Measurements from ENCODE around the gene YTHDF1. TPM values are rescaled to one million over a fixed set of nuclear protein-coding genes. Genes with fewer than 3 reads are reported as not detected.

YTHDF1 gene
- total RNA-seq, 2 donors from 2014 or later, result 64.9 to 73.2 TPM

DNA sequence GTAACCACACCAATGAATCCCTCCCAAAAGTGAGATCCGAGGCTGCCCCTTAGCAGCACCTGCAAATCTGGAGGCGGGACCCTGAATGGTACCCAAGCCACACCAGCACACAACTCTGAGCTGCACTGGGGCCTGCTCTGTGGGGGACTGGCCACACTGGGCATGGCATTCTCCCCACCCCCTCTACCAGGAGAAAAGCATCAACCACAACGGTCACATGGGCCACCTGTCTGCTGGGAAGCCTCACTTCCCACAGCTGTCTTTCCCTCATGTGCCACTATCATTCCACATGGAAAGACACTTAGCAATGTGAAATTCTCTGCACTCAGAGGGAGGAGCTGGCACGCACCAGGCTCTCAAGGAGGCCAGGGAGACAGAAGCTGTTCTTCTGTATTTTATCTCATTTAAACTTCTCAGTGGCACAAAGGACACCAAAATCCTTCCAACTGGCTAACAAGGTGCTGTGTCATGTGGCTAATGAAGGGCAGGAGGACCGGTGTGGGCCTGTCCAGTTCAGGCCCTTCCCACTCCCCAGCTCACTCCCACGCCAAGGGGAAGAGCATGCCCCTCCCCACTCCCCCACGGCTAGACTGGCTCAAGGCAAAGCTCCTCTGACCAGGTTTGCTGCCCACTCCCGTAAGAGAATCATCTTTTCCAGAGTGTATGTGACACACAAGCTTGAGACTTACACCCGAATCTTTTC is 19.0 kb downstream of the YTHDF1 start:
- Mint-ChIP-seq H3K36me3 (ENCODE audit: low read depth) (peaks cover 65% of the 10 kb centered on the region), H3K9me3 (no peaks in the 10 kb centered on the region), H3K4me1 (peaks cover 7% of the 10 kb centered on the region), H3K27ac (no peak overlapping the region), H3K4me3 (no peak overlapping the region), H3K27me3 (ENCODE audit: insufficient read depth) (no peaks in the 10 kb centered on the region)
- Histone ChIP-seq H3K27ac (ENCODE audit: low read depth, low read length) (no peak overlapping the region), H3K9me3 (ENCODE audit: control insufficient read depth, low read length) (no peaks in the 10 kb centered on the region), H3K4me1 (ENCODE audit: control insufficient read depth, insufficient read depth, low read length) (no peaks in the 10 kb centered on the region), H3K9ac (ENCODE audit: extremely low read depth, low read length, poor library complexity, severe bottlenecking) (no peak overlapping the region), H3K4me3 (ENCODE audit: low read length) (no peak overlapping the region), H3K27me3 (ENCODE audit: control insufficient read depth, insufficient read depth, low read length, poor library complexity, severe bottlenecking) (no peaks in the 10 kb centered on the region), H3K36me3 (ENCODE audit: control insufficient read depth, insufficient read depth, low read length) (peaks cover 78% of the 10 kb centered on the region)
- DNase-seq, result no peak
- WGBS, 2 experiments (ENCODE audit: insufficient coverage in 1 of 2, insufficient read length in 1 of 2), result 92% methylated on average over 5 to 9 of the region's 9 CpGs
- TF ChIP-seq, protein P1, sequence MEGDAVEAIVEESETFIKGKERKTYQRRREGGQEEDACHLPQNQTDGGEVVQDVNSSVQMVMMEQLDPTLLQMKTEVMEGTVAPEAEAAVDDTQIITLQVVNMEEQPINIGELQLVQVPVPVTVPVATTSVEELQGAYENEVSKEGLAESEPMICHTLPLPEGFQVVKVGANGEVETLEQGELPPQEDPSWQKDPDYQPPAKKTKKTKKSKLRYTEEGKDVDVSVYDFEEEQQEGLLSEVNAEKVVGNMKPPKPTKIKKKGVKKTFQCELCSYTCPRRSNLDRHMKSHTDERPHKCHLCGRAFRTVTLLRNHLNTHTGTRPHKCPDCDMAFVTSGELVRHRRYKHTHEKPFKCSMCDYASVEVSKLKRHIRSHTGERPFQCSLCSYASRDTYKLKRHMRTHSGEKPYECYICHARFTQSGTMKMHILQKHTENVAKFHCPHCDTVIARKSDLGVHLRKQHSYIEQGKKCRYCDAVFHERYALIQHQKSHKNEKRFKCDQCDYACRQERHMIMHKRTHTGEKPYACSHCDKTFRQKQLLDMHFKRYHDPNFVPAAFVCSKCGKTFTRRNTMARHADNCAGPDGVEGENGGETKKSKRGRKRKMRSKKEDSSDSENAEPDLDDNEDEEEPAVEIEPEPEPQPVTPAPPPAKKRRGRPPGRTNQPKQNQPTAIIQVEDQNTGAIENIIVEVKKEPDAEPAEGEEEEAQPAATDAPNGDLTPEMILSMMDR (conservative IDR thresholded peaks at IDR 0.05), result no peak

DNA sequence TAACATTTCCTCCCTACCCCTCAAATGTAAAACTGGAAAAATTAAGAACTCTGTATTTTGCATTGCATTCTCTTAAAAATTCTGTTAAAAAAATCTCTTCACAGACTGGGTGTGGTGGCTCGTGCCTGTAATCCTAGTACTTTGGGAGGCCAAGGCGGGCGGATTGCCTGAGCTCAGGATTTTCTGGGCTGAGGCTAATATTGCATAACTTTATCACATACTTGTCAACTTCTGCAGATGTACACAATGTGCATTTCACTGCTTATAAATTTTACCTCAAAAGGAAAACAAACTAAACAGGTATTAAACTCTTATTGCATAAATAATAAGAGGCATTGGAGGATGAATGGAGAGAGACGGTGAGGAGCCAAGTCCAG is 21.1 kb downstream of the YTHDF1 start:
- Mint-ChIP-seq H3K27me3 (ENCODE audit: insufficient read depth) (no peaks in the 10 kb centered on the region), H3K36me3 (ENCODE audit: low read depth) (peaks cover 49% of the 10 kb centered on the region), H3K4me1 (peaks cover 7% of the 10 kb centered on the region), H3K27ac (no peak overlapping the region), H3K9me3 (no peaks in the 10 kb centered on the region), H3K4me3 (no peak overlapping the region)
- Histone ChIP-seq H3K4me1 (ENCODE audit: control insufficient read depth, insufficient read depth, low read length) (no peaks in the 10 kb centered on the region), H3K4me3 (ENCODE audit: low read length) (no peak overlapping the region), H3K27ac (ENCODE audit: low read depth, low read length) (no peak overlapping the region), H3K27me3 (ENCODE audit: control insufficient read depth, insufficient read depth, low read length, poor library complexity, severe bottlenecking) (no peaks in the 10 kb centered on the region), H3K36me3 (ENCODE audit: control insufficient read depth, insufficient read depth, low read length) (peaks cover 56% of the 10 kb centered on the region), H3K9ac (ENCODE audit: extremely low read depth, low read length, poor library complexity, severe bottlenecking) (no peak overlapping the region), H3K9me3 (ENCODE audit: control insufficient read depth, low read length) (no peaks in the 10 kb centered on the region)
- TF ChIP-seq, protein P1 (conservative IDR thresholded peaks at IDR 0.05), result no peak
- no peak for DNase-seq
- WGBS, 2 experiments (ENCODE audit: insufficient coverage in 1 of 2, insufficient read length in 1 of 2), result 92 to 95% methylated on average over 4 of the region's 4 CpGs

GRCh38 chr20:63194007-63194796 is 21.7 kb downstream of the YTHDF1 start:
- Histone ChIP-seq H3K27me3 (ENCODE audit: control insufficient read depth, insufficient read depth, low read length, poor library complexity, severe bottlenecking) (no peaks in the 10 kb centered on the region), H3K4me3 (ENCODE audit: low read length) (no peak overlapping the region), H3K9ac (ENCODE audit: extremely low read depth, low read length, poor library complexity, severe bottlenecking) (no peak overlapping the region), H3K4me1 (ENCODE audit: control insufficient read depth, insufficient read depth, low read length) (no peaks in the 10 kb centered on the region), H3K36me3 (ENCODE audit: control insufficient read depth, insufficient read depth, low read length) (peaks cover 50% of the 10 kb centered on the region), H3K27ac (ENCODE audit: low read depth, low read length) (no peak overlapping the region), H3K9me3 (ENCODE audit: control insufficient read depth, low read length) (no peaks in the 10 kb centered on the region)
- Mint-ChIP-seq H3K4me3 (no peak overlapping the region), H3K27me3 (ENCODE audit: insufficient read depth) (no peaks in the 10 kb centered on the region), H3K27ac (peak overlapping the region; percentile 70), H3K36me3 (ENCODE audit: low read depth) (peaks cover 44% of the 10 kb centered on the region), H3K4me1 (peaks cover 7% of the 10 kb centered on the region), H3K9me3 (no peaks in the 10 kb centered on the region)
- TF ChIP-seq, protein P1 (conservative IDR thresholded peaks at IDR 0.05), result no peak
- 91 to 94% methylated on average over 14 of the region's 14 CpGs for WGBS, 2 experiments (ENCODE audit: insufficient coverage in 1 of 2, insufficient read length in 1 of 2)
- no peak for DNase-seq
